Measurements from ENCODE around the gene NTS.

The NTS gene

GRCh38 chr12:85874031-85874461, at the start of gene NTS (continued):
- TF ChIP-seq ZNF132 (tag by site-specific recombination; IDR thresholded peaks at IDR 0.05; ENCODE audit: borderline replicate concordance) (no peak), ZBTB49 (tag by site-specific recombination; IDR thresholded peaks at IDR 0.05; ENCODE audit: low read depth) (no peak), SP3 (tag by site-specific recombination; IDR thresholded peaks at IDR 0.05) (peak; percentile 70), ZNF335 (tag by site-specific recombination; conservative IDR thresholded peaks at IDR 0.05) (0 out of 2 replicates have a peak, but pooled peaks have one; percentile 24), ZBTB11 (tag by site-specific recombination; conservative IDR thresholded peaks at IDR 0.05; ENCODE audit: low read depth) (no peak; the same call in 1 of the 2 replicates), ZNF366 (tag by site-specific recombination; conservative IDR thresholded peaks at IDR 0.05) (peak; percentile 82)

- peaks cover 10% of the 10 kb centered on the region for H3K4me1 ChIP-seq (ENCODE audit: control insufficient read depth, insufficient read depth, low read length)
- no peaks in the 10 kb centered on the region for H3K36me3 ChIP-seq (ENCODE audit: control insufficient read depth in 2 of 2, insufficient read depth in 1 of 2, low read length in 2 of 2)
- no peak overlapping the region for H3K27ac ChIP-seq (ENCODE audit: extremely low read depth, low read depth, low read length)
- TF ChIP-seq SP7 (tag by site-specific recombination; IDR thresholded peaks at IDR 0.05) (peak; percentile 90), ZBTB48 (tag by site-specific recombination; IDR thresholded peaks at IDR 0.05) (no peak)
- no peaks in the 10 kb centered on the region for H3K9me3 ChIP-seq (ENCODE audit: control insufficient read depth, insufficient read depth, low read depth, low read length)
- POLR2A ChIA-PET = no interaction called here
- CTCF ChIA-PET = no interaction called here
- no peak overlapping the region for H3K4me3 ChIP-seq (ENCODE audit: low read depth, low read length)
Measured at GRCh38 chr12:85825746-85826145, 48.3 kb upstream of the NTS start.

GRCh38 chr12:85828576-85828975, 45.5 kb upstream of the NTS start:
- Histone ChIP-seq H3K27ac (ENCODE audit: extremely low read depth, low read depth, low read length) (no peak overlapping the region), H3K4me1 (ENCODE audit: control insufficient read depth, insufficient read depth, low read length) (peaks cover 25% of the 10 kb centered on the region), H3K4me3 (ENCODE audit: low read depth, low read length) (no peak overlapping the region), H3K9me3 (ENCODE audit: control insufficient read depth, insufficient read depth, low read depth, low read length) (no peaks in the 10 kb centered on the region), H3K36me3 (ENCODE audit: control insufficient read depth in 2 of 2, insufficient read depth in 1 of 2, low read length in 2 of 2) (no peaks in the 10 kb centered on the region)
- ChIA-PET CTCF (no interaction called here), POLR2A (no interaction called here)
- TF ChIP-seq ZNF639 (tag by site-specific recombination; IDR thresholded peaks at IDR 0.05) (no peak), ZNF10 (tag by site-specific recombination; IDR thresholded peaks at IDR 0.05) (no peak), SP2 (tag by site-specific recombination; IDR thresholded peaks at IDR 0.05) (no peak), ZNF776 (tag by site-specific recombination; IDR thresholded peaks at IDR 0.05; ENCODE audit: borderline replicate concordance) (no peak), ZNF398 (tag by site-specific recombination; IDR thresholded peaks at IDR 0.05) (no peak), ZNF350 (tag by site-specific recombination; IDR thresholded peaks at IDR 0.05) (no peak), ATF2 (tag by site-specific recombination; IDR thresholded peaks at IDR 0.05; ENCODE audit: low read depth) (no peak), SP7 (tag by site-specific recombination; IDR thresholded peaks at IDR 0.05) (0 out of 2 replicates have a peak, but pooled peaks have one; percentile 22), ZIC2 (tag by site-specific recombination; IDR thresholded peaks at IDR 0.05) (no peak), ZFP41 (tag by site-specific recombination; IDR thresholded peaks at IDR 0.05; ENCODE audit: borderline replicate concordance) (no peak), ZNF629 (tag by site-specific recombination; IDR thresholded peaks at IDR 0.05) (no peak), ZNF843 (tag by site-specific recombination; IDR thresholded peaks at IDR 0.05) (peak; percentile 41; the same call in 1 of the 2 replicates), ZNF221 (tag by site-specific recombination; IDR thresholded peaks at IDR 0.05; ENCODE audit: borderline replicate concordance) (no peak), ZNF324 (tag by site-specific recombination; IDR thresholded peaks at IDR 0.05) (no peak), ZNF623 (tag by site-specific recombination; IDR thresholded peaks at IDR 0.05) (no peak)
